IMR-90 (cell line): ENCODE data around the gene FAM81A. TPM values are rescaled to one million over a fixed set of nuclear protein-coding genes. Genes with fewer than 3 reads are reported as not detected.

Experiments
- ATAC-seq: fragments of 200-7000 bp; cut with Tn5 transposase; 2 replicates; pipeline ENCODE4 v1.9.1; 2020; ENCODE audit warnings: low read depth, mild to moderate bottlenecking, moderate library complexity
- BruUV-seq: library from RNA; stranded (reverse); fragments of 400-500 nt; replicated peaks from 2 replicates; lab custom pipeline; 2021; lab: Mats Ljungman, UMichigan
- CTCF ChIA-PET: fragments of 300-600 bp; formaldehyde crosslinking; extraction: SDS; loops from one replicate; lab custom pipeline; 2021; ENCODE audit warnings: antibody characterized with exemption; lab: Yijun Ruan, JAX
- POLR2A ChIA-PET: fragments of 300-600 bp; sonication (Branson Sonifier 250); formaldehyde crosslinking; loops from one replicate; lab custom pipeline; 2022; ENCODE audit warnings: antibody characterized with exemption; ENCODE audit not compliant: unreplicated experiment; lab: Charles Lee
- DNase-seq: peaks from one replicate; pipeline ENCODE4 v3.0.0; 2013
- H2AFZ ChIP-seq: replicated peaks from 2 replicates; pipeline ENCODE3; 2013; ENCODE audit warnings: low read length, mild to moderate bottlenecking; ENCODE audit not compliant: poor library complexity
- H2AK5ac ChIP-seq: 2 replicates; pipeline ENCODE4 v1.6.1; 2013; ENCODE audit warnings: low read depth, low read length, inconsistent platforms
- H2AK9ac ChIP-seq: replicated peaks from 2 replicates; pipeline ENCODE3; 2013; ENCODE audit warnings: mild to moderate bottlenecking, low read depth, low read length, moderate library complexity; ENCODE audit not compliant: poor library complexity
- H2BK120ac ChIP-seq: 2 replicates; pipeline ENCODE4 v1.6.1; 2013; ENCODE audit warnings: low read depth, low read length, inconsistent platforms
- H2BK15ac ChIP-seq: 3 replicates; pipeline ENCODE4 v1.6.1; 2013; ENCODE audit warnings: low read depth, low read length, inconsistent platforms
- H2BK20ac ChIP-seq: 2 replicates; pipeline ENCODE4 v1.6.1; 2013; ENCODE audit warnings: low read depth, mild to moderate bottlenecking, inconsistent platforms, low read length, moderate library complexity
- H2BK5ac ChIP-seq: 2 replicates; pipeline ENCODE4 v1.6.1; 2013; ENCODE audit warnings: mild to moderate bottlenecking, low read depth, low read length, inconsistent platforms; ENCODE audit not compliant: poor library complexity, severe bottlenecking
- H3K14ac ChIP-seq: replicated peaks from 2 replicates; pipeline ENCODE4 v1.6.1; 2013; ENCODE audit warnings: low read depth, low read length, inconsistent platforms
- H3K18ac ChIP-seq: 2 replicates; pipeline ENCODE4 v1.6.1; 2013; ENCODE audit warnings: low read depth, low read length, control low read depth
- H3K23ac ChIP-seq: 2 replicates; pipeline ENCODE4 v1.6.1; 2013; ENCODE audit warnings: low read depth, low read length, inconsistent platforms
- H3K27ac ChIP-seq: 2 replicates; pipeline ENCODE4 v1.5.1; 2013; ENCODE audit warnings: mild to moderate bottlenecking, control low read depth, low read length; ENCODE audit not compliant: insufficient read depth
- H3K27me3 ChIP-seq: 2 replicates; pipeline ENCODE4 v1.6.1; 2013; ENCODE audit warnings: low read length; ENCODE audit not compliant: control insufficient read depth, insufficient read depth
- H3K36me3 ChIP-seq: 2 replicates; pipeline ENCODE4 v1.6.1; 2013; ENCODE audit warnings: low read length, mixed read lengths; ENCODE audit not compliant: control insufficient read depth, insufficient read depth
- H3K4ac ChIP-seq: 2 replicates; pipeline ENCODE4 v1.6.1; 2013; ENCODE audit warnings: low read depth, low read length, inconsistent platforms
- H3K4me1 ChIP-seq: 2 replicates; pipeline ENCODE4 v1.6.1; 2013; ENCODE audit warnings: low read length, mixed read lengths; ENCODE audit not compliant: control insufficient read depth, insufficient read depth
- H3K4me2 ChIP-seq: 2 replicates; pipeline ENCODE4 v1.6.1; 2013; ENCODE audit warnings: low read depth, mild to moderate bottlenecking, control low read depth, low read length, moderate library complexity
- H3K4me3 ChIP-seq: 2 replicates; pipeline ENCODE4 v1.5.1; 2013; ENCODE audit warnings: low read depth, mild to moderate bottlenecking, control low read depth, low read length, moderate library complexity; ENCODE audit not compliant: insufficient read depth
- H3K56ac ChIP-seq: 2 replicates; pipeline ENCODE4 v1.6.1; 2013; ENCODE audit warnings: low read length, inconsistent platforms; ENCODE audit not compliant: insufficient read depth; ENCODE audit errors: extremely low read depth
- H3K79me1 ChIP-seq, 2 experiments: 2 replicates each; pipeline ENCODE4 v1.6.1; 2013; ENCODE audit warnings: low read length in 2 of 2, inconsistent platforms in 1 of 2, low read depth in 1 of 2
- H3K9ac ChIP-seq: 2 replicates; pipeline ENCODE4 v1.6.1; 2013; ENCODE audit warnings: low read depth, low read length, control low read depth
- H3K9me1 ChIP-seq: 2 replicates; pipeline ENCODE4 v1.6.1; 2013; ENCODE audit warnings: low read length, inconsistent platforms; ENCODE audit not compliant: insufficient read depth
- H3K9me3 ChIP-seq: 2 replicates; pipeline ENCODE4 v1.6.1; 2013; ENCODE audit warnings: low read length; ENCODE audit not compliant: control insufficient read depth, insufficient read depth
- H4K20me1 ChIP-seq: 2 replicates; pipeline ENCODE4 v1.6.1; 2013; ENCODE audit warnings: low read length, inconsistent platforms; ENCODE audit not compliant: insufficient read depth
- H4K5ac ChIP-seq: 2 replicates; pipeline ENCODE4 v1.6.1; 2013; ENCODE audit warnings: mild to moderate bottlenecking, low read depth, low read length, control low read depth
- H4K8ac ChIP-seq, 2 experiments: 2 replicates each; pipeline ENCODE4 v1.6.1; 2013; ENCODE audit warnings: low read depth in 2 of 2, low read length in 2 of 2, control low read depth in 1 of 2, inconsistent platforms in 1 of 2
- H4K91ac ChIP-seq: 2 replicates; pipeline ENCODE4 v1.6.1; 2013; ENCODE audit warnings: low read depth, low read length, inconsistent platforms; ENCODE audit not compliant: insufficient read depth
- MAZ ChIP-seq: IDR thresholded peaks from 2 replicates; pipeline ENCODE4 v1.6.1; 2012; ENCODE audit warnings: low read depth, mild to moderate bottlenecking, low read length, improper control_type of control experiment, moderate library complexity, borderline replicate concordance
- NFE2L2 ChIP-seq: fragments of 150-350 bp; IDR thresholded peaks from 2 replicates; pipeline ENCODE4 v1.6.1; 2016; ENCODE audit warnings: low read depth, mild to moderate bottlenecking, low read length
- RFX5 ChIP-seq: IDR thresholded peaks from 2 replicates; pipeline ENCODE4 v1.8.0; 2012; ENCODE audit warnings: low read depth, mild to moderate bottlenecking, low read length, moderate library complexity
- WGBS, 2 experiments: methylation state at CpG; one replicate each; pipeline versions ENCODE4 v1.1.5 to v1.1.7; 2013; ENCODE audit warnings: missing lambda C conversion rate in 2 of 2; ENCODE audit not compliant: insufficient read length in 1 of 2; ENCODE audit errors: extremely low coverage in 2 of 2; 5-methylcytosine and 5-hydroxymethylcytosine counted together
- dilution Hi-C: fragments of 300-500 bp; cut with HindIII; formaldehyde crosslinking; loops from one replicate; pipeline ENCODE4 v1.14.3; 2018; ENCODE audit warnings: low sequenced_read_pairs; ENCODE audit not compliant: unreplicated experiment
- in situ Hi-C: fragments of 300-500 bp; cut with MboI; formaldehyde crosslinking; loops from 3 replicates; pipeline ENCODE4 v1.14.3; 2019; ENCODE audit warnings: low sequenced_read_pairs, inconsistent platforms, mixed read lengths
- intact Hi-C: fragments of 100-400 bp; cut with micrococcal nuclease; formaldehyde crosslinking; loops from 2 replicates; pipeline ENCODE4 v1.10.0; 2022
- polyA plus RNA-seq, 3 experiments: library from polyadenylated mRNA; depleted of rRNA; stranded (reverse); fragments of >200 nt; gene quantifications; 2 replicates each; pipeline ENCODE4 v1.2.3, GENCODE V29; 2012; ENCODE audit warnings: low replicate concordance in 1 of 3
- total RNA-seq: library from RNA; depleted of rRNA; stranded (reverse); fragments of >200 nt; gene quantifications from 2 replicates; pipeline ENCODE4 v1.2.3, GENCODE V29; 2012
- TF ChIP-seq, protein P1 (sequence below): conservative IDR thresholded peaks from 2 replicates; pipeline ENCODE4 v1.5.1; 2012; ENCODE audit warnings: mild to moderate bottlenecking, low read depth, low read length, improper control_type of control experiment
- TF ChIP-seq, protein P2 (sequence below): fragments of 150-350 bp; IDR thresholded peaks from 2 replicates; pipeline ENCODE4 v1.6.1; 2016; ENCODE audit warnings: low read depth, mild to moderate bottlenecking, low read length, moderate library complexity, borderline replicate concordance

Gene FAM81A
- total and polyA plus RNA-seq, 2 of the 4 experiments (the other 2 are of a cell fraction) = not detected

- Histone ChIP-seq H2AFZ (no peak overlapping the region), H2BK15ac (no peak overlapping the region), H3K4me2 (no peak overlapping the region), H3K23ac (no peak overlapping the region), H3K4me1 (no peaks in the 10 kb centered on the region), H2BK5ac (no peak overlapping the region), H3K9me1 (no peaks in the 10 kb centered on the region), H3K4me3 (no peak overlapping the region), H3K36me3 (no peaks in the 10 kb centered on the region), H3K9ac (no peak overlapping the region), H4K5ac (no peak overlapping the region), H3K79me1 (no peaks in the 10 kb centered on the region), H3K18ac (no peak overlapping the region), H3K9me3 (no peaks in the 10 kb centered on the region), H3K27ac (no peak overlapping the region), H3K14ac (no peak overlapping the region), H4K8ac (no peak overlapping the region), H3K56ac (no peak overlapping the region), H2AK9ac (no peak overlapping the region), H2BK20ac (no peak overlapping the region), H4K20me1 (no peaks in the 10 kb centered on the region), H3K27me3 (peaks cover 20% of the 10 kb centered on the region), H2AK5ac (no peak overlapping the region), H3K4ac (no peak overlapping the region), H4K91ac (no peak overlapping the region), H2BK120ac (no peak overlapping the region)
- WGBS, 2 experiments = no CpG with 5 or more reads among the region's 2 CpGs
- no TSS peak for BruUV-seq
- POLR2A ChIA-PET = no interaction called here
- CTCF ChIA-PET = interaction anchor here (1.8 kb wide), 1 partner anchor 167 kb away, joined by 7 read pairs; no protein-coding TSS in a partner anchor
- intact Hi-C loops (no loop called here), dilution Hi-C loops (no loop called here), in situ Hi-C loops (no loop called here)
- TF ChIP-seq MAZ (no peak), NFE2L2 (no peak), RFX5 (no peak)
- TF ChIP-seq, protein P1, sequence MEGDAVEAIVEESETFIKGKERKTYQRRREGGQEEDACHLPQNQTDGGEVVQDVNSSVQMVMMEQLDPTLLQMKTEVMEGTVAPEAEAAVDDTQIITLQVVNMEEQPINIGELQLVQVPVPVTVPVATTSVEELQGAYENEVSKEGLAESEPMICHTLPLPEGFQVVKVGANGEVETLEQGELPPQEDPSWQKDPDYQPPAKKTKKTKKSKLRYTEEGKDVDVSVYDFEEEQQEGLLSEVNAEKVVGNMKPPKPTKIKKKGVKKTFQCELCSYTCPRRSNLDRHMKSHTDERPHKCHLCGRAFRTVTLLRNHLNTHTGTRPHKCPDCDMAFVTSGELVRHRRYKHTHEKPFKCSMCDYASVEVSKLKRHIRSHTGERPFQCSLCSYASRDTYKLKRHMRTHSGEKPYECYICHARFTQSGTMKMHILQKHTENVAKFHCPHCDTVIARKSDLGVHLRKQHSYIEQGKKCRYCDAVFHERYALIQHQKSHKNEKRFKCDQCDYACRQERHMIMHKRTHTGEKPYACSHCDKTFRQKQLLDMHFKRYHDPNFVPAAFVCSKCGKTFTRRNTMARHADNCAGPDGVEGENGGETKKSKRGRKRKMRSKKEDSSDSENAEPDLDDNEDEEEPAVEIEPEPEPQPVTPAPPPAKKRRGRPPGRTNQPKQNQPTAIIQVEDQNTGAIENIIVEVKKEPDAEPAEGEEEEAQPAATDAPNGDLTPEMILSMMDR = no peak
- TF ChIP-seq, protein P2, sequence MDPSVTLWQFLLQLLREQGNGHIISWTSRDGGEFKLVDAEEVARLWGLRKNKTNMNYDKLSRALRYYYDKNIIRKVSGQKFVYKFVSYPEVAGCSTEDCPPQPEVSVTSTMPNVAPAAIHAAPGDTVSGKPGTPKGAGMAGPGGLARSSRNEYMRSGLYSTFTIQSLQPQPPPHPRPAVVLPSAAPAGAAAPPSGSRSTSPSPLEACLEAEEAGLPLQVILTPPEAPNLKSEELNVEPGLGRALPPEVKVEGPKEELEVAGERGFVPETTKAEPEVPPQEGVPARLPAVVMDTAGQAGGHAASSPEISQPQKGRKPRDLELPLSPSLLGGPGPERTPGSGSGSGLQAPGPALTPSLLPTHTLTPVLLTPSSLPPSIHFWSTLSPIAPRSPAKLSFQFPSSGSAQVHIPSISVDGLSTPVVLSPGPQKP = no peak
- ATAC-seq (no peak), DNase-seq (no peak)
Measured at GRCh38 chr15:59413577-59413976, 24.4 kb upstream of the FAM81A start.
